MM.1S (cell line): ENCODE data around the gene HYDIN.

Experiments
- DNase-seq: peaks from one replicate; pipeline ENCODE4 v3.0.0-alpha.2; 2015
- H2AFZ ChIP-seq: fragments of 300-600 bp; sonication (generic); 2 replicates; pipeline ENCODE4 v1.6.0; 2016; ENCODE audit warnings: antibody characterized with exemption, low read length
- H3F3A ChIP-seq: fragments of 300-600 bp; sonication (generic); 2 replicates; pipeline ENCODE4 v1.6.1; 2016; ENCODE audit warnings: mild to moderate bottlenecking, antibody characterized with exemption, low read length, moderate library complexity, mixed read lengths; ENCODE audit not compliant: insufficient read depth
- H3K27ac ChIP-seq: fragments of 300-600 bp; sonication (generic); 2 replicates; pipeline ENCODE4 v1.5.1; 2016; ENCODE audit warnings: mild to moderate bottlenecking, low read length
- H3K27me3 ChIP-seq: fragments of 300-600 bp; sonication (generic); replicated peaks from 2 replicates; pipeline ENCODE4 v1.6.0; 2016; ENCODE audit warnings: low read length; ENCODE audit not compliant: insufficient read depth
- H3K36me3 ChIP-seq: fragments of 300-600 bp; sonication (generic); replicated peaks from 2 replicates; pipeline ENCODE4 v1.6.1; 2016; ENCODE audit warnings: mild to moderate bottlenecking, low read length, mixed read lengths; ENCODE audit not compliant: insufficient read depth
- H3K4me1 ChIP-seq: fragments of 300-600 bp; sonication (generic); 2 replicates; pipeline ENCODE4 v1.6.1; 2016; ENCODE audit warnings: low read length, mixed read lengths
- H3K4me2 ChIP-seq: fragments of 300-600 bp; sonication (generic); 2 replicates; pipeline ENCODE4 v1.6.0; 2016; ENCODE audit warnings: low read depth, low read length
- H3K4me3 ChIP-seq: fragments of 300-600 bp; sonication (generic); 2 replicates; pipeline ENCODE4 v1.5.1; 2016; ENCODE audit warnings: low read length, mixed read lengths
- H3K79me2 ChIP-seq: fragments of 300-600 bp; sonication (generic); 2 replicates; pipeline ENCODE4 v1.6.1; 2016; ENCODE audit warnings: mixed run types, low read length, mixed read lengths
- H3K9ac ChIP-seq: fragments of 300-600 bp; sonication (generic); 2 replicates; pipeline ENCODE4 v1.6.1; 2016; ENCODE audit warnings: low read length, mixed read lengths
- H3K9me2 ChIP-seq: fragments of 300-600 bp; sonication (generic); replicated peaks from 2 replicates; pipeline ENCODE4 v1.6.1; 2016; ENCODE audit warnings: mild to moderate bottlenecking, low read length, mixed read lengths; ENCODE audit not compliant: insufficient read depth
- H3K9me3 ChIP-seq: fragments of 300-600 bp; sonication (generic); replicated peaks from 2 replicates; pipeline ENCODE4 v1.6.1; 2016; ENCODE audit warnings: mild to moderate bottlenecking, low read length, mixed read lengths; ENCODE audit not compliant: insufficient read depth
- H4K20me1 ChIP-seq: fragments of 300-600 bp; sonication (generic); 2 replicates; pipeline ENCODE4 v1.6.1; 2016; ENCODE audit warnings: mild to moderate bottlenecking, low read length, moderate library complexity, mixed read lengths; ENCODE audit not compliant: insufficient read depth
- EZH2 ChIP-seq: fragments of 300-600 bp; sonication (generic); optimal IDR thresholded peaks from 2 replicates; pipeline ENCODE3; 2017; ENCODE audit warnings: low read depth, mild to moderate bottlenecking, antibody characterized with exemption, low read length, mixed read lengths
- EZH2phosphoT487 ChIP-seq: fragments of 300-600 bp; sonication (generic); IDR thresholded peaks from 2 replicates; pipeline ENCODE4 v1.6.1; 2018; ENCODE audit warnings: antibody characterized with exemption, low read length
- TF ChIP-seq, protein P1 (sequence below): fragments of 300-600 bp; sonication (generic); IDR thresholded peaks from 2 replicates; pipeline ENCODE4 v1.5.1; 2016; ENCODE audit warnings: antibody characterized with exemption, low read length, mixed read lengths

HYDIN gene

GRCh38 chr16:71201054-71201453, 29.5 kb downstream of the HYDIN start:
- Histone ChIP-seq H3K79me2 (no peaks in the 10 kb centered on the region), H3F3A (no peaks in the 10 kb centered on the region), H3K4me3 (no peak overlapping the region), H3K4me2 (no peak overlapping the region), H3K9me3 (no peaks in the 10 kb centered on the region), H3K27me3 (no peaks in the 10 kb centered on the region), H3K27ac (no peak overlapping the region), H3K4me1 (no peaks in the 10 kb centered on the region), H3K9ac (no peak overlapping the region), H4K20me1 (no peaks in the 10 kb centered on the region), H2AFZ (no peak overlapping the region), H3K36me3 (no peaks in the 10 kb centered on the region), H3K9me2 (no peaks in the 10 kb centered on the region)
- no peak for DNase-seq
- TF ChIP-seq EZH2phosphoT487 = no peak
- no peak for TF ChIP-seq EZH2
- TF ChIP-seq, protein P1, sequence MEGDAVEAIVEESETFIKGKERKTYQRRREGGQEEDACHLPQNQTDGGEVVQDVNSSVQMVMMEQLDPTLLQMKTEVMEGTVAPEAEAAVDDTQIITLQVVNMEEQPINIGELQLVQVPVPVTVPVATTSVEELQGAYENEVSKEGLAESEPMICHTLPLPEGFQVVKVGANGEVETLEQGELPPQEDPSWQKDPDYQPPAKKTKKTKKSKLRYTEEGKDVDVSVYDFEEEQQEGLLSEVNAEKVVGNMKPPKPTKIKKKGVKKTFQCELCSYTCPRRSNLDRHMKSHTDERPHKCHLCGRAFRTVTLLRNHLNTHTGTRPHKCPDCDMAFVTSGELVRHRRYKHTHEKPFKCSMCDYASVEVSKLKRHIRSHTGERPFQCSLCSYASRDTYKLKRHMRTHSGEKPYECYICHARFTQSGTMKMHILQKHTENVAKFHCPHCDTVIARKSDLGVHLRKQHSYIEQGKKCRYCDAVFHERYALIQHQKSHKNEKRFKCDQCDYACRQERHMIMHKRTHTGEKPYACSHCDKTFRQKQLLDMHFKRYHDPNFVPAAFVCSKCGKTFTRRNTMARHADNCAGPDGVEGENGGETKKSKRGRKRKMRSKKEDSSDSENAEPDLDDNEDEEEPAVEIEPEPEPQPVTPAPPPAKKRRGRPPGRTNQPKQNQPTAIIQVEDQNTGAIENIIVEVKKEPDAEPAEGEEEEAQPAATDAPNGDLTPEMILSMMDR = no peak

DNA sequence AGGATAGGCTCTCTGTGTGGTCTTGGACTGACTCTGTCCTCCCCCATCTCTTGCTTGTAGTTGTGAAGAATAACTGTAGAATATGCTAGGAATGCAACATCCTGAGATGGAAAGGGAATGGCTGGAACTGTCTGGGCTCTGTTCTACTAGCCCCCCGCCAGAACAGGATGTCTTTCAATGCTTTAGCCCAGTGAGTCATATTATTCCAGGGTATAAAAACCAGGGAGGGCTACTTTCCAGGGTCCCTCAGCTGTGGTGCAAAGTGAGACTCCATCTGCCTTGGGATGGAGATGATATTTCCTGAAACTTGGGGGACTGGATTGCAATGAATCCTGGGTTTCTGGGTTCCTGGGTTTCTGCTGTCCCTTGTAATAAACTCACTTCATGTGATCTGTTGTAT, 32.1 kb downstream of the HYDIN start:
- H3K4me1 ChIP-seq = no peaks in the 10 kb centered on the region
- no peak overlapping the region for H3K4me2 ChIP-seq
- H3K36me3 ChIP-seq = no peaks in the 10 kb centered on the region
- H3K27me3 ChIP-seq = no peaks in the 10 kb centered on the region
- H2AFZ ChIP-seq = no peak overlapping the region
- H3K79me2 ChIP-seq = no peaks in the 10 kb centered on the region
- no peak overlapping the region for H3K27ac ChIP-seq
- no peaks in the 10 kb centered on the region for H3K9me3 ChIP-seq
- no peak for DNase-seq
- TF ChIP-seq, protein P1 = no peak
- TF ChIP-seq EZH2 (no peak), EZH2phosphoT487 (no peak)
- H3K9me2 ChIP-seq = no peaks in the 10 kb centered on the region
- H3F3A ChIP-seq = no peaks in the 10 kb centered on the region
- H3K4me3 ChIP-seq = no peak overlapping the region
- H3K9ac ChIP-seq = no peak overlapping the region
- H4K20me1 ChIP-seq = no peaks in the 10 kb centered on the region

DNA sequence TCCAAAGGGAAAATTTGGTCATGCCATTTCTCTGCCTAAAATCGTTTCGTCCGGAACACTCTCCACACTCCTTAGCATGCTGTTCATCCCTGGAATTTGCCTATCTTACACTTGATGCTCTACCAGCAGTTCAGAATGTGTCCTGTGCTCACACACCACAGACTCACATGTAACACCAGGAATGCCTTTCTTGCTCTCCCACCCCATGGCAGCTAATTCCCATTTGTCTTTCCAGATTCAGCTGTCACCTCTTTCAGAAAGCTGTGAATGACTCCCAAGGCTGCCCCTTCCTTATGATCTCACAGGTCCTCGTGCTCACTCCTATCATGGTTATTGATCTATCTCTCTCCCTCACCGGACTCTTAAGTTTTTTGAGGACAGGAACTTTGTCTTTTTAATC, 38.1 kb downstream of the HYDIN start:
- Histone ChIP-seq H2AFZ (no peak overlapping the region), H3K4me3 (no peak overlapping the region), H3K9ac (no peak overlapping the region), H3K79me2 (no peaks in the 10 kb centered on the region), H3K9me2 (no peaks in the 10 kb centered on the region), H3F3A (peaks cover 4% of the 10 kb centered on the region; the same call in 1 of the 2 replicates), H3K27ac (no peak overlapping the region), H3K4me2 (no peak overlapping the region), H3K27me3 (no peaks in the 10 kb centered on the region), H4K20me1 (no peaks in the 10 kb centered on the region), H3K9me3 (no peaks in the 10 kb centered on the region), H3K4me1 (no peaks in the 10 kb centered on the region), H3K36me3 (no peaks in the 10 kb centered on the region)
- no peak for DNase-seq
- TF ChIP-seq, protein P1 = no peak
- TF ChIP-seq EZH2phosphoT487 = no peak
- TF ChIP-seq EZH2 = no peak
